Measurements from ENCODE around the gene USP15.

- no peak for TF ChIP-seq CTCF (IDR thresholded peaks at IDR 0.05; ENCODE audit: low read length)
- no peak for TF ChIP-seq EZH2 (optimal IDR thresholded peaks at IDR 0.05; ENCODE audit: low read depth, low read length)
- no peak for TF ChIP-seq EZH2phosphoT487 (IDR thresholded peaks at IDR 0.05; ENCODE audit: low read length)
Measured at GRCh38 chr12:62379026-62379722, 119.0 kb downstream of the USP15 start.

Data from MM.1S (cell line).